MM.1S (cell line): ENCODE data around the gene GSG1.

Source experiments
- CTCF ChIP-seq: fragments of 300-600 bp; sonication (generic); IDR thresholded peaks from 2 replicates; pipeline ENCODE4 v1.5.1; 2016; ENCODE audit warnings: antibody characterized with exemption, low read length, mixed read lengths
- EZH2 ChIP-seq: fragments of 300-600 bp; sonication (generic); optimal IDR thresholded peaks from 2 replicates; pipeline ENCODE3; 2017; ENCODE audit warnings: low read depth, mild to moderate bottlenecking, antibody characterized with exemption, low read length, mixed read lengths

- TF ChIP-seq CTCF (no peak), EZH2 (no peak)
Observed at GRCh38 chr12:13094367-13094766, 9.1 kb downstream of the GSG1 start.
